GM13977 (cell line): Measurements from ENCODE around the gene EEF2.
A peak's percentile ranks its signal among the peaks of the same experiment; 100 is the strongest.
"Not testable (repeated sequence)": the region's sequence is repeated elsewhere in the genome, so short reads cannot be mapped to it uniquely, and the experiment has no call there.

Experiments used
- DNase-seq: peaks from one replicate; pipeline ENCODE4 v3.0.0; 2012; ENCODE audit warnings: low spot score
- CTCF ChIP-seq: IDR thresholded peaks from 2 replicates; pipeline ENCODE4 v1.5.1; 2012; ENCODE audit warnings: mild to moderate bottlenecking, control low read depth; ENCODE audit not compliant: insufficient read depth; ENCODE audit errors: extremely low read depth, missing control alignments
- in situ Hi-C: fragments of 300-500 bp; cut with MboI; formaldehyde crosslinking; loops from one replicate; pipeline ENCODE4 v1.12.0; 2022; ENCODE audit warnings: low sequenced_read_pairs, low pct_unique_long_range_greater_than_20kb, mixed read lengths, inconsistent platforms; ENCODE audit not compliant: unreplicated experiment

Gene EEF2

DNA sequence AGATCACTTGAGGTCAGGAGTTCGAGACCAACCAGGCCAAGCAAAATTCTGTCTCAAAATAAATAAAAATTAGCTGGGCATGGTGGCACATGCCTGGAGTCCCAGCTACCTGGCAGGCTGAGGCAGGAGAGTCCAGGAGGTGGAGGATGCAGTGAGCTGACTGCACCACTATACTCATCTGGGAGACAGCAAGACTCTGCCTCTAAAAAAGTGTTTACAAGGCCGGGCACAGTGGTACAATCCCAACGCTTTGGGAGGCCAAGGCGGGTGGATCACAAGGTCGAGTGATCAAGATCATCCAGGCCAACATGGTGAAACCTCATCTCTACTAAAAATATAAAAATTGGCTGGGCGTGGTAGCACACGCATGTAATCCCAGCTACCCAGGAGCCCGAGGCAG lies 10.1 kb downstream of the EEF2 start:
- DNase-seq, result no peak
- TF ChIP-seq CTCF, result no peak
- in situ Hi-C loops, result no loop called here

GRCh38 chr19:3970808-3971598 lies 14.3 kb downstream of the EEF2 start, which contains the start of gene DAPK3:
TSS of gene DAPK3 (minus strand) at chr19:3971099. CDS start at chr19:3969735, 1,364 bp downstream.
- in situ Hi-C loops, result no loop called here
- peak; percentile 98 for DNase-seq
- no peak for TF ChIP-seq CTCF

GRCh38 chr19:3970313-3970807 lies 14.9 kb downstream of the EEF2 start:
- no peak for DNase-seq
- in situ Hi-C loops, result no loop called here
- no peak for TF ChIP-seq CTCF

- DNase-seq, result no peak
- in situ Hi-C loops, result no loop called here
- no peak for TF ChIP-seq CTCF
These were observed 15.6 kb downstream of the EEF2 start for GRCh38 chr19:3969435-3970312.

GRCh38 chr19:3968556-3969434 lies 16.5 kb downstream of the EEF2 start:
- TF ChIP-seq CTCF, result no peak
- no peak for DNase-seq
- in situ Hi-C loops, result no loop called here

GRCh38 chr19:3967983-3968382 lies 17.3 kb downstream of the EEF2 start:
- in situ Hi-C loops, DNase-seq: not testable (repeated sequence)
